Measurements from ENCODE around the gene TMEM253.

- TF ChIP-seq CTCF (IDR thresholded peaks at IDR 0.05) (no peak), TCF12 (IDR thresholded peaks at IDR 0.05) (no peak), RCOR1 (IDR thresholded peaks at IDR 0.05; ENCODE audit: low read length) (no peak), REST (IDR thresholded peaks at IDR 0.05; ENCODE audit: low read depth, low read length) (no peak), MAX (IDR thresholded peaks at IDR 0.05; ENCODE audit: low read depth) (no peak), ELF1 (IDR thresholded peaks at IDR 0.05) (no peak), YY1 (IDR thresholded peaks at IDR 0.05; ENCODE audit: low read depth) (no peak), POLR2AphosphoS5 (IDR thresholded peaks at IDR 0.05; ENCODE audit: low read depth, low read length) (no peak), FOXM1 (IDR thresholded peaks at IDR 0.05; ENCODE audit: low read depth) (no peak), JUND (IDR thresholded peaks at IDR 0.05) (no peak), GATA2 (CRISPR knock-in tag; IDR thresholded peaks at IDR 0.05) (no peak)
These were observed 47.4 kb upstream of the TMEM253 start for GRCh38 chr14:21053184-21054122.
